SK-N-SH (cell line): ENCODE measurements around the gene EFCAB13.

ENCODE experiments used
- ELF1 ChIP-seq: IDR thresholded peaks from 2 replicates; pipeline ENCODE4 v1.4.0; 2012
- JUND ChIP-seq: IDR thresholded peaks from 2 replicates; pipeline ENCODE4 v1.4.0; 2012

DNA sequence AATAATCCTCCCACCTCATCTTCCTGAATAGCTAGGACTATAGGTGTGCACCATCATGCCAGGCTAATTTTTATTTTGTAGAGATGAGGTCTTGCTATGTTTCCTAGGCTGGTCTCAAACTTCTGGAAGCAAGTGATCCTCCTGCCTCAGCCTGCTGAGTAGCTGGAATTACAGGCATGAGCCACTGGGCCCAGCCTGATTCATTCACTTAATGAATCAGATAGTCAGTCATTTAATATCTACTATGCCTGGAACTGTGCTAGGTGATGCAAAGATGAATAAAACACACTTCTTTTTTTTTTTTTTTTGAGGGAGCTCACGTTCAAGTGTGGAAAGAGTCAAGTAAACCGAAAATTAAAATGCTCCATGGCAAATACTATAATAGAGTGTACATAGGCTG is 39.4 kb downstream of the EFCAB13 start:
- no peak for TF ChIP-seq ELF1
- TF ChIP-seq JUND: no peak
